SK-N-SH treated with all-trans-retinoic acid at 6 μM for 48 hours (cell line): Measurements from ENCODE around the gene SHISA4.

Experiments
- ATAC-seq: fragments of 200-7000 bp; cut with Tn5 transposase; 3 replicates; pipeline ENCODE4 v1.9.1; 2020; ENCODE audit warnings: mild to moderate bottlenecking, moderate library complexity
- ARNTL ChIP-seq: fragments of 450-650 bp; formaldehyde crosslinking; IDR thresholded peaks from 2 replicates; pipeline ENCODE4 v1.5.0; 2020; ENCODE audit warnings: low read depth, mild to moderate bottlenecking, moderate library complexity, borderline replicate concordance
- BACH2 ChIP-seq: fragments of 250-450 bp; sonication (Bioruptor Pico); IDR thresholded peaks from 2 replicates; pipeline ENCODE4 v1.9.0; 2021; ENCODE audit warnings: mild to moderate bottlenecking, borderline replicate concordance
- CREB5 ChIP-seq: fragments of 250-450 bp; sonication (Bioruptor Pico); IDR thresholded peaks from 2 replicates; pipeline ENCODE4 v1.5.1; 2020; ENCODE audit warnings: low read depth, mild to moderate bottlenecking, moderate library complexity
- CSDC2 ChIP-seq: fragments of 250-450 bp; sonication (Bioruptor Pico); IDR thresholded peaks from 2 replicates; pipeline ENCODE4 v1.5.0; 2020; ENCODE audit warnings: mild to moderate bottlenecking, moderate library complexity
- CSRNP3 ChIP-seq: fragments of 250-450 bp; sonication (Bioruptor Pico); IDR thresholded peaks from 2 replicates; pipeline ENCODE4 v1.5.1; 2021; ENCODE audit warnings: mild to moderate bottlenecking, moderate library complexity
- ESRRG ChIP-seq: fragments of 250-450 bp; sonication (Bioruptor Pico); IDR thresholded peaks from 2 replicates; pipeline ENCODE4 v1.6.1; 2021; ENCODE audit warnings: mild to moderate bottlenecking
- GLIS3 ChIP-seq: fragments of 250-450 bp; sonication (Bioruptor Pico); IDR thresholded peaks from 2 replicates; pipeline ENCODE4 v1.5.0; 2020; ENCODE audit warnings: mild to moderate bottlenecking, moderate library complexity
- ISL1 ChIP-seq: fragments of 250-450 bp; sonication (Bioruptor Pico); IDR thresholded peaks from 2 replicates; pipeline ENCODE4 v2.1.2; 2022; ENCODE audit warnings: mild to moderate bottlenecking, moderate library complexity
- OSR1 ChIP-seq: fragments of 250-450 bp; sonication (Bioruptor Pico); IDR thresholded peaks from 2 replicates; pipeline ENCODE4 v1.8.0; 2022; ENCODE audit warnings: moderate library complexity, mild to moderate bottlenecking, inconsistent platforms
- PATZ1 ChIP-seq: fragments of 250-450 bp; sonication (Bioruptor Pico); IDR thresholded peaks from 2 replicates; pipeline ENCODE4 v1.8.0; 2020; ENCODE audit warnings: mild to moderate bottlenecking, moderate library complexity, borderline replicate concordance
- POU6F1 ChIP-seq: fragments of 250-450 bp; sonication (Bioruptor Pico); IDR thresholded peaks from 2 replicates; pipeline ENCODE4 v1.8.0; 2021; ENCODE audit warnings: low read depth, mild to moderate bottlenecking, moderate library complexity, borderline replicate concordance
- RARB ChIP-seq: fragments of 250-450 bp; sonication (Bioruptor Pico); IDR thresholded peaks from 2 replicates; pipeline ENCODE4 v1.8.0; 2021; ENCODE audit warnings: mild to moderate bottlenecking, moderate library complexity
- SNAI2 ChIP-seq: fragments of 250-450 bp; sonication (Bioruptor Pico); IDR thresholded peaks from 2 replicates; pipeline ENCODE4 v1.5.0; 2020; ENCODE audit warnings: mild to moderate bottlenecking, moderate library complexity
- TCF4 ChIP-seq: fragments of 250-450 bp; sonication (Bioruptor Pico); IDR thresholded peaks from 2 replicates; pipeline ENCODE4 v1.8.0; 2021; ENCODE audit warnings: mild to moderate bottlenecking, moderate library complexity, borderline replicate concordance
- TOX ChIP-seq: fragments of 250-450 bp; sonication (Bioruptor Pico); IDR thresholded peaks from 2 replicates; pipeline ENCODE4 v1.8.0; 2021; ENCODE audit warnings: mild to moderate bottlenecking, moderate library complexity, borderline replicate concordance
- TSHZ2 ChIP-seq: fragments of 250-450 bp; sonication (Bioruptor Pico); IDR thresholded peaks from 2 replicates; pipeline ENCODE4 v1.5.0; 2020; ENCODE audit warnings: mild to moderate bottlenecking, moderate library complexity
- ZC3H10 ChIP-seq: fragments of 250-450 bp; sonication (Bioruptor Pico); IDR thresholded peaks from 2 replicates; pipeline ENCODE4 v1.5.1; 2021; ENCODE audit warnings: mild to moderate bottlenecking, moderate library complexity
- ZFP3 ChIP-seq: fragments of 250-450 bp; sonication (Bioruptor Pico); IDR thresholded peaks from 2 replicates; pipeline ENCODE4 v1.5.0; 2020; ENCODE audit warnings: mild to moderate bottlenecking, moderate library complexity
- ZFP30 ChIP-seq: fragments of 450-650 bp; formaldehyde crosslinking; IDR thresholded peaks from 2 replicates; pipeline ENCODE4 v1.5.0; 2022; ENCODE audit warnings: mild to moderate bottlenecking, moderate library complexity
- ZNF565 ChIP-seq: fragments of 450-650 bp; formaldehyde crosslinking; conservative IDR thresholded peaks from 2 replicates; pipeline ENCODE4 v1.5.0; 2020; ENCODE audit warnings: low read depth, mild to moderate bottlenecking, moderate library complexity
- ZNF70 ChIP-seq: fragments of 450-650 bp; formaldehyde crosslinking; IDR thresholded peaks from 2 replicates; pipeline ENCODE4 v1.5.0; 2020; ENCODE audit warnings: mild to moderate bottlenecking, moderate library complexity
- ZNF8 ChIP-seq: fragments of 450-650 bp; formaldehyde crosslinking; IDR thresholded peaks from 2 replicates; pipeline ENCODE4 v1.5.0; 2020; ENCODE audit warnings: mild to moderate bottlenecking, moderate library complexity

The SHISA4 gene

GRCh38 chr1:201881617-201882016, 7.1 kb upstream of the SHISA4 start:
- TF ChIP-seq TCF4 (CRISPR knock-in tag): no peak
- TF ChIP-seq ZNF565 (CRISPR knock-in tag): no peak
- no peak for TF ChIP-seq TSHZ2
- TF ChIP-seq ZFP30: no peak
- no peak for TF ChIP-seq CSRNP3 (CRISPR knock-in tag)
- no peak for TF ChIP-seq ZFP3
- no peak for TF ChIP-seq ESRRG
- no peak for TF ChIP-seq RARB (CRISPR knock-in tag)
- TF ChIP-seq OSR1: no peak
- TF ChIP-seq SNAI2 (CRISPR knock-in tag): no peak
- TF ChIP-seq GLIS3 (CRISPR knock-in tag): no peak
- no peak for TF ChIP-seq ZNF70
- no peak for TF ChIP-seq CSDC2 (CRISPR knock-in tag)
- TF ChIP-seq ISL1 (CRISPR knock-in tag): no peak
- TF ChIP-seq BACH2 (CRISPR knock-in tag): no peak
- TF ChIP-seq ARNTL (CRISPR knock-in tag): no peak
- TF ChIP-seq POU6F1 (CRISPR knock-in tag): no peak
- no peak for TF ChIP-seq PATZ1 (CRISPR knock-in tag)
- no peak for TF ChIP-seq ZNF8 (CRISPR knock-in tag)
- no peak for TF ChIP-seq CREB5 (CRISPR knock-in tag)
- ATAC-seq: no peak

GRCh38 chr1:201882665-201883132, 6.0 kb upstream of the SHISA4 start:
- TF ChIP-seq ZC3H10 (no peak), TCF4 (CRISPR knock-in tag) (no peak)
- ATAC-seq: peak; percentile 38

GRCh38 chr1:201883266-201883665, 5.4 kb upstream of the SHISA4 start:
- ATAC-seq: peak; percentile 1
- TF ChIP-seq ZNF8 (CRISPR knock-in tag) (no peak), POU6F1 (CRISPR knock-in tag) (no peak), GLIS3 (CRISPR knock-in tag) (no peak), ZFP3 (no peak), ZFP30 (no peak), TSHZ2 (no peak), ESRRG (no peak), ARNTL (CRISPR knock-in tag) (no peak), CSDC2 (CRISPR knock-in tag) (no peak), TOX (no peak), ZNF70 (no peak), ISL1 (CRISPR knock-in tag) (no peak), RARB (CRISPR knock-in tag) (no peak), BACH2 (CRISPR knock-in tag) (no peak), SNAI2 (CRISPR knock-in tag) (no peak), OSR1 (no peak)
